H4 (cell line): ENCODE results near the gene PRPF31. TPM values are rescaled to one million over a fixed set of nuclear protein-coding genes. Genes with fewer than 3 reads are reported as not detected.
A peak's percentile ranks its signal among the peaks of the same experiment; 100 is the strongest.
"Not testable (repeated sequence)": the region's sequence is repeated elsewhere in the genome, so short reads cannot be mapped to it uniquely, and the experiment has no call there.

Experiments used
- DNase-seq: peaks from one replicate; pipeline ENCODE4 v3.0.0-alpha.2; 2015; ENCODE audit warnings: low spot score
- total RNA-seq: library from RNA; depleted of rRNA; stranded (reverse); fragments of >200 nt; shearing (Covaris generic); gene quantifications from 2 replicates; pipeline ENCODE4 v1.2.3, GENCODE V29; 2014; rRNA removed

The PRPF31 gene
- 106 and 131 TPM in 2 replicates for total RNA-seq

GRCh38 chr19:54115109-54116063, at the start of gene PRPF31, which contains the start of gene TFPT:
Gene PRPF31 (plus strand): TSS chr19:54115754. CDS start chr19:54118279, 2,525 bp downstream.
Gene TFPT (minus strand): TSS chr19:54115657. CDS start chr19:54115269, 388 bp downstream.
- DNase-seq: peak; percentile 100

GRCh38 chr19:54069470-54069869, 46.1 kb upstream of the PRPF31 start:
- no peak for DNase-seq

GRCh38 chr19:54073829-54074228, 41.7 kb upstream of the PRPF31 start:
- DNase-seq: no peak

- no peak for DNase-seq
Measured at GRCh38 chr19:54074851-54075250, 40.7 kb upstream of the PRPF31 start.

GRCh38 chr19:54077334-54077733, 38.2 kb upstream of the PRPF31 start:
- DNase-seq: no peak

- DNase-seq: no peak
Measured at GRCh38 chr19:54081032-54081431, 34.5 kb upstream of the PRPF31 start, which contains the start of gene TARM1. Gene TARM1 (minus strand): TSS chr19:54081365. CDS start chr19:54081340, 25 bp downstream.

- DNase-seq: no peak
Measured at GRCh38 chr19:54084410-54084809, 31.1 kb upstream of the PRPF31 start.

GRCh38 chr19:54094426-54095000, 21.0 kb upstream of the PRPF31 start:
- no peak for DNase-seq

GRCh38 chr19:54095136-54095858, 20.3 kb upstream of the PRPF31 start:
- no peak for DNase-seq

GRCh38 chr19:54095859-54096616, 19.5 kb upstream of the PRPF31 start:
- not testable (repeated sequence) for DNase-seq

- DNase-seq: no peak
Measured at GRCh38 chr19:54096617-54097106, 18.9 kb upstream of the PRPF31 start.

- no peak for DNase-seq
Measured at GRCh38 chr19:54099190-54099902, 16.2 kb upstream of the PRPF31 start.

- not testable (repeated sequence) for DNase-seq
Measured at GRCh38 chr19:54099903-54100255, 15.7 kb upstream of the PRPF31 start.

GRCh38 chr19:54100561-54100960, 15.0 kb upstream of the PRPF31 start, which contains the start of gene OSCAR:
Gene OSCAR (minus strand): TSS chr19:54100803. CDS start chr19:54100792, 11 bp downstream.
- DNase-seq: no peak

GRCh38 chr19:54102421-54103169, 13.0 kb upstream of the PRPF31 start, which contains the start of gene NDUFA3:
Gene NDUFA3 (plus strand): TSS chr19:54102855. CDS start chr19:54102879, 24 bp downstream.
- DNase-seq: peak; percentile 99

GRCh38 chr19:54104998-54105715, 10.4 kb upstream of the PRPF31 start:
- DNase-seq: no peak

- DNase-seq: no peak
Measured at GRCh38 chr19:54105796-54106195, 9.8 kb upstream of the PRPF31 start.

- no peak for DNase-seq
Measured at GRCh38 chr19:54106716-54107115, 8.8 kb upstream of the PRPF31 start.
